Lung (tissue), 12 donors: Measurements from ENCODE around the gene IDE. TPM values are rescaled to one million over a fixed set of nuclear protein-coding genes. Genes with fewer than 3 reads are reported as not detected.

ENCODE experiments used
- ATAC-seq: fragments of 200-7000 bp; cut with Tn5 transposase; one replicate; pipeline ENCODE4 v1.9.1; 2020; ENCODE audit warnings: moderate number of reproducible peaks; ENCODE audit not compliant: insufficient read depth, low FRiP score
- DNase-seq, 3 donors: peaks; one replicate each; pipeline ENCODE4 v3.0.0-alpha.2; 2013 to 2017
- H3K27ac ChIP-seq, 2 donors: one replicate each; pipeline ENCODE4 v1.5.1; 2013; ENCODE audit warnings: mild to moderate bottlenecking in 2 of 2, moderate library complexity in 2 of 2, control low read depth in 1 of 2, inconsistent platforms in 1 of 2, low read depth in 1 of 2, low read length in 1 of 2
- H3K27me3 ChIP-seq, 3 donors: one replicate each; pipeline ENCODE4 v1.5.1; 2013; ENCODE audit warnings: low read length in 2 of 3; ENCODE audit not compliant: control insufficient read depth in 3 of 3, insufficient read depth in 3 of 3
- H3K36me3 ChIP-seq, 4 donors: one replicate each; pipeline ENCODE4 v1.5.1; 2013; ENCODE audit warnings: low read length in 4 of 4, mild to moderate bottlenecking in 1 of 4, moderate library complexity in 1 of 4; ENCODE audit not compliant: control insufficient read depth in 4 of 4, insufficient read depth in 4 of 4
- H3K4me1 ChIP-seq, 5 donors: one replicate each; pipeline ENCODE4 v1.5.1; 2013; ENCODE audit warnings: low read length in 5 of 5, mild to moderate bottlenecking in 2 of 5, moderate library complexity in 1 of 5; ENCODE audit not compliant: control insufficient read depth in 5 of 5, insufficient read depth in 5 of 5
- H3K4me3 ChIP-seq: one replicate; pipeline ENCODE4 v1.5.1; 2013; ENCODE audit warnings: mild to moderate bottlenecking, control low read depth, moderate library complexity
- H3K9ac ChIP-seq, 2 donors: one replicate each; pipeline ENCODE4 v1.5.1; 2013; ENCODE audit warnings: low read length in 2 of 2, control low read depth in 1 of 2; ENCODE audit not compliant: insufficient read depth in 1 of 2
- H3K9me3 ChIP-seq, 4 donors: one replicate each; pipeline ENCODE4 v1.5.1; 2013; ENCODE audit warnings: low read length in 3 of 4, mild to moderate bottlenecking in 1 of 4, moderate library complexity in 1 of 4; ENCODE audit not compliant: control insufficient read depth in 4 of 4, insufficient read depth in 3 of 4
- WGBS, 2 donors: extraction: QIAGEN DNeasy Blood & Tissue Kit; methylation state at CpG; one replicate each; pipeline ENCODE4 v1.1.7; 2013; 5-methylcytosine and 5-hydroxymethylcytosine counted together
- polyA plus RNA-seq, 2 donors: library from polyadenylated mRNA; stranded (reverse); fragments of 200-250 nt; gene quantifications; one replicate each; pipeline ENCODE4 v1.2.1, GENCODE V29; 2013
- total RNA-seq, 2 donors: library from RNA; depleted of rRNA in 1 of 2; stranded (reverse); fragments of >200 nt in 1 of 2; gene quantifications; one replicate each; pipeline ENCODE4 v1.2.1, GENCODE V29; 2014 to 2021
- TF ChIP-seq, protein P1 (sequence below): IDR thresholded peaks from 2 replicates; pipeline ENCODE4 v1.5.1; 2012; ENCODE audit warnings: mild to moderate bottlenecking; ENCODE audit errors: control extremely low read depth, extremely low read depth
- donor health status: control.
- donor health status: control.
- donor health status: Bipolar disorder and iron deficiency.
- donor health status: healthy.
- donor health status: DM: yes; HTN: yes; CAD: no.

The IDE gene
- total and polyA plus RNA-seq, 4 donors = 9.1 to 39.2 (median 21.0) TPM

DNA sequence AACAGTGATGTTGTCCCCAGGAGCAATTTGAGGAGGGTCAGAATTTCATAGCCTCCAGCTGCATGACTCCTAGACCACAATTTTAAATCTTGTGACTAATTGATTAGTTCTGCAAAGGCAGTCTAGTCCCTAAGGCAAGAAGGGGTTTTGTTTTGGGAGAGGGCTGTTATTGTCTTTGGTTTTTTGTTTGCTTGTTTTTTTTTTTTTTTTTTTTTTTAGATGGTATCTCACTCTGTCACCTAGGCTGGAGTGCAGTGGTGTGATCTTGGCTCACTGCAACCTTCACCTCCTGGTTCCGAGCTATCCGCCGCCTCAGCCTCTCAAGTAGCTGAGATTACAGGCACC, 165.9 kb downstream of the IDE start:
- Histone ChIP-seq H3K4me3 (no peak overlapping the region), H3K9me3 (no peaks in the 10 kb centered on the region), H3K36me3 (no peaks in the 10 kb centered on the region), H3K27me3 (no peaks in the 10 kb centered on the region), H3K4me1 (no peaks in the 10 kb centered on the region), H3K9ac (no peak overlapping the region), H3K27ac (no peak overlapping the region)
- 95 to 97% methylated on average over 3 of the region's 3 CpGs for WGBS, 2 donors
- ATAC-seq (no peak), DNase-seq (no peak)
- TF ChIP-seq, protein P1, sequence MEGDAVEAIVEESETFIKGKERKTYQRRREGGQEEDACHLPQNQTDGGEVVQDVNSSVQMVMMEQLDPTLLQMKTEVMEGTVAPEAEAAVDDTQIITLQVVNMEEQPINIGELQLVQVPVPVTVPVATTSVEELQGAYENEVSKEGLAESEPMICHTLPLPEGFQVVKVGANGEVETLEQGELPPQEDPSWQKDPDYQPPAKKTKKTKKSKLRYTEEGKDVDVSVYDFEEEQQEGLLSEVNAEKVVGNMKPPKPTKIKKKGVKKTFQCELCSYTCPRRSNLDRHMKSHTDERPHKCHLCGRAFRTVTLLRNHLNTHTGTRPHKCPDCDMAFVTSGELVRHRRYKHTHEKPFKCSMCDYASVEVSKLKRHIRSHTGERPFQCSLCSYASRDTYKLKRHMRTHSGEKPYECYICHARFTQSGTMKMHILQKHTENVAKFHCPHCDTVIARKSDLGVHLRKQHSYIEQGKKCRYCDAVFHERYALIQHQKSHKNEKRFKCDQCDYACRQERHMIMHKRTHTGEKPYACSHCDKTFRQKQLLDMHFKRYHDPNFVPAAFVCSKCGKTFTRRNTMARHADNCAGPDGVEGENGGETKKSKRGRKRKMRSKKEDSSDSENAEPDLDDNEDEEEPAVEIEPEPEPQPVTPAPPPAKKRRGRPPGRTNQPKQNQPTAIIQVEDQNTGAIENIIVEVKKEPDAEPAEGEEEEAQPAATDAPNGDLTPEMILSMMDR = no peak

DNA sequence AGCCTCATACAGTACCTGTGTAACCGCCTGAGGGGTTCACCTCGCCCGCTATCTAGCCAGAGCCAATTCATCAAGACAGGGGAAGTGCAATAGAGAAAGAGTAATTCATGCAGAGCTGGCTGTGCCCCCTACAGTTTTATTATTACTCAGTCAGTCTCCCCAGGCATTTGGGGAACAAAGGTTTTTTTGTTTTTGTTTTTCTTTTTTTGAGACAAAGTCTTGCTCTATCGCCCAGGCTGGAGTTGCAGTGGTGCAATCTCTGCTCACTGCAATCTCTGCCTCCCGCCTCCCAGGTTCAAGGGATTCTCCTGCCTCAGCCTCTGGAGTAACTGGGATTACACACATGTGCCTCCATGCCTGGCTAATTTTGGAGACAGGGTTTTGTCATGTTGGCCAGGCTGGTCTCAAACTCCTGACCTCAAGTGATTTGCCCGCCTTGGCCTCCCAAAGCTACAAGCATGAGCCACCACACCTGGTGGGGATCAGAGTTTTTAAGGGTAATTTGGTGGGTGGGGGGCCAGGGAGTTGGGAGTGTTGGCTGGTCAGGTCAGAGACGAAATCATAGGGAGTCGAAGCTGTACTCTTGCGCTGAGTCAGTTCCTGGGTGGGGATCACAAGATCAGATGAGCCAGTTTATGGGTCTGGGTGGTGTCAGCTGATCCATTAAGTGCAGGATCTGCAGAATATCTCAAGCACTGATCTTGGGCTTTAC, 166.4 kb downstream of the IDE start:
- H3K9me3 ChIP-seq = no peaks in the 10 kb centered on the region
- no peaks in the 10 kb centered on the region for H3K27me3 ChIP-seq
- TF ChIP-seq, protein P1 = no peak
- no peaks in the 10 kb centered on the region for H3K4me1 ChIP-seq
- no peak overlapping the region for H3K9ac ChIP-seq
- 74 to 84% methylated on average over 9 of the region's 9 CpGs for WGBS, 2 donors
- ATAC-seq (no peak), DNase-seq (no peak)
- no peak overlapping the region for H3K4me3 ChIP-seq
- no peak overlapping the region for H3K27ac ChIP-seq
- no peaks in the 10 kb centered on the region for H3K36me3 ChIP-seq

DNA sequence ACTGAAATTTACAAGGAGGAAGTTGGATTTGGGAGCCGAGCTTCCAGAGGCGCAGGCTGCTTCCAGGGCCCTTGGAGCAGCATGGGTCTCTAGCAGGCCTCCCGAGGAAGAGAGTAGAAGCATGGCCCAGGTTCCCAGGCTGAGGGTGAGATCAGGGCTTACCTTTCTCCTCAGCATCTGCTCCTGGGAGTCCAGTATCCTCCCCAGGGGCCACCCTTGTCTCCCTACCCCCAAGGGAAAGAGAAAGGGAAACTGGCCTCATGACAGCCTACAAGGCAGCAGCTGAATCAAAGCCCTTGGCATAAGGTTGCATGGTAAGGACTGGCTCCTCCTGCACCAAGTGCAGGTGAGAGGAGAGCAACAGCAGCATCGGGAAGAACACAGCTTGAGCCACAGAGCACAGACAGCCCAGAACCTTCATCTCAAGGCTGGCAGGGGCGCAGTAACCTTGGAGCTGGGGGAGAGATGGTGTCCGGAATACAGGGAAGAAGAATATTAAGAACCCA, 168.4 kb downstream of the IDE start:
- TF ChIP-seq, protein P1 = no peak
- Histone ChIP-seq H3K27ac (no peak overlapping the region), H3K27me3 (no peaks in the 10 kb centered on the region), H3K4me1 (no peaks in the 10 kb centered on the region), H3K36me3 (no peaks in the 10 kb centered on the region), H3K4me3 (no peak overlapping the region), H3K9ac (no peak overlapping the region), H3K9me3 (no peaks in the 10 kb centered on the region)
- 74 to 80% methylated on average over 6 of the region's 6 CpGs for WGBS, 2 donors
- no peak for DNase-seq
- ATAC-seq = no peak
